WTC11 (cell line): ENCODE results near the gene CSPG4. TPM values are rescaled to one million over a fixed set of nuclear protein-coding genes. Genes with fewer than 3 reads are reported as not detected.

ENCODE experiments used
- ATAC-seq: fragments of 200-7000 bp; cut with Tn5 transposase; 2 replicates; pipeline ENCODE4 v1.10.0; 2021; ENCODE audit warnings: mild to moderate bottlenecking, moderate library complexity
- CTCF ChIA-PET: fragments of 300-600 bp; sonication (Branson Sonifier 250); formaldehyde crosslinking; loops from one replicate; lab custom pipeline; 2021; ENCODE audit warnings: antibody characterized with exemption; lab: Charles Lee
- POLR2A ChIA-PET: fragments of 350-600 bp; sonication (Branson Sonifier 250); formaldehyde crosslinking; loops from one replicate; lab custom pipeline; 2021; ENCODE audit warnings: antibody characterized with exemption; lab: Charles Lee
- DNase-seq: peaks from one replicate; pipeline ENCODE4 v3.0.0; 2021; ENCODE audit warnings: low spot score
- H3K27ac Mint-ChIP-seq: 2 replicates; pipeline ENCODE4 v1.8.0; 2021; ENCODE audit warnings: mixed read lengths
- H3K27me3 Mint-ChIP-seq: 2 replicates; pipeline ENCODE4 v1.8.0; 2021; ENCODE audit warnings: low read depth, mild to moderate bottlenecking, moderate library complexity, mixed read lengths
- H3K36me3 Mint-ChIP-seq: 2 replicates; pipeline ENCODE4 v1.8.0; 2021; ENCODE audit warnings: mixed read lengths
- H3K4me1 Mint-ChIP-seq: 2 replicates; pipeline ENCODE4 v1.8.0; 2022; ENCODE audit warnings: mixed read lengths
- H3K4me3 Mint-ChIP-seq: 2 replicates; pipeline ENCODE4 v1.8.0; 2021; ENCODE audit warnings: mild to moderate bottlenecking, moderate library complexity, mixed read lengths
- H3K9me3 Mint-ChIP-seq: 2 replicates; pipeline ENCODE4 v1.8.0; 2021; ENCODE audit warnings: mixed read lengths
- ARID4B ChIP-seq: sonication (generic); formaldehyde crosslinking; IDR thresholded peaks from 2 replicates; pipeline ENCODE4 v1.8.0; 2023; ENCODE audit warnings: missing genetic modification reagents, mild to moderate bottlenecking, borderline replicate concordance
- ATF1 ChIP-seq: sonication (generic); formaldehyde crosslinking; IDR thresholded peaks from 2 replicates; pipeline ENCODE4 v1.8.1; 2023; ENCODE audit warnings: mild to moderate bottlenecking, moderate library complexity, missing genetic modification reagents
- E2F4 ChIP-seq: sonication (generic); formaldehyde crosslinking; IDR thresholded peaks from 2 replicates; pipeline ENCODE4 v1.8.1; 2022; ENCODE audit warnings: low read depth, mild to moderate bottlenecking, moderate library complexity, missing genetic modification reagents, borderline replicate concordance
- ELF4 ChIP-seq: sonication (generic); formaldehyde crosslinking; IDR thresholded peaks from 2 replicates; pipeline ENCODE4 v1.8.1; 2022; ENCODE audit warnings: low read depth, mild to moderate bottlenecking, moderate library complexity, missing genetic modification reagents
- EMX1 ChIP-seq: fragments of 250-450 bp; sonication (Bioruptor Pico); IDR thresholded peaks from 2 replicates; pipeline ENCODE4 v1.8.0; 2021; ENCODE audit warnings: mild to moderate bottlenecking
- FOXK1 ChIP-seq: sonication (generic); formaldehyde crosslinking; IDR thresholded peaks from 2 replicates; pipeline ENCODE4 v1.8.0; 2022; ENCODE audit warnings: mild to moderate bottlenecking, moderate library complexity, missing genetic modification reagents
- GABPB1 ChIP-seq: sonication (generic); formaldehyde crosslinking; IDR thresholded peaks from 2 replicates; pipeline ENCODE4 v1.8.1; 2023; ENCODE audit warnings: mild to moderate bottlenecking, missing genetic modification reagents
- GRHL2 ChIP-seq: fragments of 250-450 bp; sonication (Bioruptor Pico); IDR thresholded peaks from 2 replicates; pipeline ENCODE4 v1.8.0; 2022; ENCODE audit warnings: mild to moderate bottlenecking, moderate library complexity; ENCODE audit not compliant: insufficient replicate concordance, severe bottlenecking
- MAX ChIP-seq: sonication (generic); formaldehyde crosslinking; IDR thresholded peaks from 2 replicates; pipeline ENCODE4 v1.8.0; 2022; ENCODE audit warnings: mild to moderate bottlenecking, missing genetic modification reagents
- OVOL2 ChIP-seq: fragments of 250-450 bp; sonication (Bioruptor Pico); IDR thresholded peaks from 2 replicates; pipeline ENCODE4 v1.9.0; 2021; ENCODE audit warnings: mild to moderate bottlenecking, borderline replicate concordance
- PREB ChIP-seq: sonication (generic); formaldehyde crosslinking; IDR thresholded peaks from 2 replicates; pipeline ENCODE4 v1.8.1; 2022; ENCODE audit warnings: mild to moderate bottlenecking, missing genetic modification reagents, moderate library complexity, borderline replicate concordance
- STAT6 ChIP-seq: sonication (generic); formaldehyde crosslinking; conservative IDR thresholded peaks from 2 replicates; pipeline ENCODE4 v1.8.1; 2023; ENCODE audit warnings: mild to moderate bottlenecking, low read depth, missing genetic modification reagents, moderate library complexity
- ZNF219 ChIP-seq: sonication (generic); formaldehyde crosslinking; IDR thresholded peaks from 2 replicates; pipeline ENCODE4 v1.8.0; 2023; ENCODE audit warnings: missing genetic modification reagents, mild to moderate bottlenecking, borderline replicate concordance
- ZNF232 ChIP-seq: sonication (generic); formaldehyde crosslinking; IDR thresholded peaks from 2 replicates; pipeline ENCODE4 v1.8.0; 2022; ENCODE audit warnings: mild to moderate bottlenecking, missing genetic modification reagents
- ZNF396 ChIP-seq: fragments of 250-450 bp; sonication (Bioruptor Pico); IDR thresholded peaks from 2 replicates; pipeline ENCODE4 v1.8.0; 2021; ENCODE audit warnings: mild to moderate bottlenecking, moderate library complexity, borderline replicate concordance
- ZNF416 ChIP-seq: fragments of 250-450 bp; sonication (Bioruptor Pico); IDR thresholded peaks from 2 replicates; pipeline ENCODE4 v1.9.0; 2021; ENCODE audit warnings: mild to moderate bottlenecking, inconsistent platforms
- total RNA-seq: library from RNA; stranded (reverse); gene quantifications from 3 replicates; pipeline ENCODE4 v1.2.3, GENCODE V29; 2021

The CSPG4 gene
- total RNA-seq, 1 experiment from 2014 or later = 2.9 TPM

- TF ChIP-seq STAT6 (CRISPR knock-in tag) (no peak), ATF1 (no peak), OVOL2 (no peak), ELF4 (CRISPR knock-in tag) (no peak), ZNF232 (no peak), FOXK1 (CRISPR knock-in tag) (no peak)
These were observed 60.7 kb downstream of the CSPG4 start (continued) for GRCh38 chr15:75651810-75652543.

GRCh38 chr15:75650908-75651809 is 61.5 kb downstream of the CSPG4 start:
- POLR2A ChIA-PET = interaction anchor here (0.7 to 1.2 kb wide), 4 partner anchors 11 to 283 kb away, joined by 3 to 5 read pairs (median 4); partner anchors contain the start of gene IMP3

GRCh38 chr15:75649848-75650247 is 62.8 kb downstream of the CSPG4 start:
- Mint-ChIP-seq H3K27ac (peak overlapping the region; percentile 54; the same call in 1 of the 2 replicates), H3K4me3 (peak overlapping the region; percentile 91), H3K27me3 (peaks cover 22% of the 10 kb centered on the region), H3K36me3 (peaks cover 15% of the 10 kb centered on the region), H3K9me3 (no peaks in the 10 kb centered on the region), H3K4me1 (peaks cover 60% of the 10 kb centered on the region)
- no peak for ATAC-seq
- ChIA-PET CTCF (interaction anchor here (0.6 kb wide), 1 partner anchor 9 kb away, joined by 3 read pairs; no protein-coding TSS in a partner anchor), POLR2A (interaction anchor here (0.8 to 1.0 kb wide), 2 partner anchors 10 to 23 kb away, joined by 3 to 5 read pairs; partner anchors contain the start of gene IMP3)
- DNase-seq = no peak
- no peak for TF ChIP-seq E2F4 (CRISPR knock-in tag)
- no peak for TF ChIP-seq GRHL2 (CRISPR knock-in tag)
- TF ChIP-seq EMX1 (CRISPR knock-in tag) = no peak
- TF ChIP-seq MAX = no peak
- TF ChIP-seq ZNF416 (CRISPR knock-in tag) = no peak
- no peak for TF ChIP-seq ZNF219
- no peak for TF ChIP-seq PREB (CRISPR knock-in tag)

More at GRCh38 chr15:75650908-75651809, 61.5 kb downstream of the CSPG4 start:
- no peak for ATAC-seq
- Mint-ChIP-seq H3K27me3 (peaks cover 9% of the 10 kb centered on the region), H3K4me1 (peaks cover 58% of the 10 kb centered on the region), H3K9me3 (no peaks in the 10 kb centered on the region), H3K36me3 (peaks cover 15% of the 10 kb centered on the region), H3K27ac (peak overlapping the region; percentile 77), H3K4me3 (peak overlapping the region; percentile 91)
- no peak for DNase-seq
- TF ChIP-seq ZNF396 (CRISPR knock-in tag) = no peak
- peak; percentile 16; the same call in 1 of the 2 replicates for TF ChIP-seq GABPB1 (CRISPR knock-in tag)
- TF ChIP-seq ARID4B (CRISPR knock-in tag) = no peak
- CTCF ChIA-PET = interaction anchor here (1.0 to 1.2 kb wide), 2 partner anchors 36 to 72 kb away, joined by 3 to 4 read pairs; partner anchors contain the start of gene PTPN9
